Endothelial cell of umbilical vein (primary cell): Measurements from ENCODE around the gene LAMP5. TPM values are rescaled to one million over a fixed set of nuclear protein-coding genes. Genes with fewer than 3 reads are reported as not detected.

Experiments
- BruUV-seq: library from RNA; stranded (reverse); fragments of 400-500 nt; replicated peaks from 2 replicates; lab custom pipeline; 2021; lab: Mats Ljungman, UMichigan
- CTCF ChIA-PET: fragments of 300-600, 350-600 bp; sonication (Branson Sonifier 250); formaldehyde crosslinking; loops from one replicate; lab custom pipeline; 2021; ENCODE audit warnings: antibody characterized with exemption, inconsistent platforms; lab: Charles Lee
- POLR2A ChIA-PET: fragments of 300-600, 350-600 bp; sonication (Branson Sonifier 250); formaldehyde crosslinking; loops from one replicate; lab custom pipeline; 2021; ENCODE audit warnings: antibody characterized with exemption, inconsistent platforms; lab: Charles Lee
- DNase-seq: peaks from one replicate; pipeline ENCODE4 v3.0.0-alpha.2; 2011; ENCODE audit warnings: low read depth, low spot score
- FAIRE-seq: peaks from 2 replicates; lab custom pipeline; 2011; peaks lifted over from hg19 to GRCh38; lab: Jason Lieb, UNC
- H2AFZ ChIP-seq: 2 replicates; pipeline ENCODE4 v1.6.0; 2012; ENCODE audit warnings: low read depth, low read length, control low read depth, inconsistent platforms
- H3K27ac ChIP-seq: 2 replicates; pipeline ENCODE4 v1.5.1; 2011; ENCODE audit warnings: low read depth, mild to moderate bottlenecking, control low read depth, low read length, moderate library complexity; ENCODE audit not compliant: insufficient read depth
- H3K27me3 ChIP-seq, 2 experiments: 2 replicates each; pipeline versions ENCODE4 v1.6.0 to v1.6.1; 2011; ENCODE audit warnings: low read length in 2 of 2, mixed read lengths in 1 of 2; ENCODE audit not compliant: control insufficient read depth in 2 of 2, insufficient read depth in 2 of 2
- H3K36me3 ChIP-seq, 2 experiments: 2 replicates in 1 of 2; 3 replicates in 1 of 2; pipeline ENCODE4 v1.5.1; 2011; ENCODE audit warnings: low read length in 2 of 2, mild to moderate bottlenecking in 1 of 2, moderate library complexity in 1 of 2; ENCODE audit not compliant: control insufficient read depth in 2 of 2, insufficient read depth in 2 of 2; ENCODE audit errors: extremely low read depth in 1 of 2
- H3K4me1 ChIP-seq: 3 replicates; pipeline ENCODE4 v1.5.1; 2011; ENCODE audit warnings: mild to moderate bottlenecking, low read length; ENCODE audit not compliant: control insufficient read depth, insufficient read depth; ENCODE audit errors: extremely low read depth
- H3K4me2 ChIP-seq: 2 replicates; pipeline ENCODE4 v1.6.1; 2011; ENCODE audit warnings: low read length, control low read depth, mixed read lengths; ENCODE audit not compliant: insufficient read depth
- H3K4me3 ChIP-seq, 3 experiments: fragments of 200-600 bp in 1 of 3; sonication (generic), shearing (Covaris generic) in 1 of 3; replicated peaks in 1 of 3; 2 replicates each; pipeline ENCODE4 v1.5.1; 2011 to 2016; ENCODE audit warnings: control low read depth in 3 of 3, low read length in 3 of 3, mild to moderate bottlenecking in 2 of 3, inconsistent platforms in 1 of 3, low read depth in 1 of 3, moderate library complexity in 1 of 3; ENCODE audit not compliant: insufficient read depth in 1 of 3
- H3K79me2 ChIP-seq: 2 replicates; pipeline ENCODE4 v1.6.0; 2012; ENCODE audit warnings: low read length, inconsistent platforms; ENCODE audit not compliant: control insufficient read depth, insufficient read depth
- H3K9ac ChIP-seq: replicated peaks from 2 replicates; pipeline ENCODE3; 2011; ENCODE audit warnings: low read length, control low read depth; ENCODE audit not compliant: insufficient read depth; ENCODE audit errors: extremely low read depth
- H3K9me1 ChIP-seq: replicated peaks from 3 replicates; pipeline ENCODE4 v1.6.0; 2011; ENCODE audit warnings: mild to moderate bottlenecking, low read length; ENCODE audit not compliant: control insufficient read depth, insufficient read depth; ENCODE audit errors: extremely low read depth
- H3K9me3 ChIP-seq: replicated peaks from 2 replicates; pipeline ENCODE4 v1.5.1; 2012; ENCODE audit warnings: low read length, inconsistent platforms; ENCODE audit not compliant: control insufficient read depth, insufficient read depth
- H4K20me1 ChIP-seq: replicated peaks from 2 replicates; pipeline ENCODE3; 2011; ENCODE audit warnings: mild to moderate bottlenecking, low read length; ENCODE audit not compliant: control insufficient read depth, insufficient read depth; ENCODE audit errors: extremely low read depth
- GATA2 ChIP-seq: IDR thresholded peaks from 2 replicates; pipeline ENCODE4 v1.7.0; 2011; ENCODE audit warnings: low read depth, mild to moderate bottlenecking, moderate library complexity, mixed read lengths, low read length; ENCODE audit not compliant: insufficient read length, insufficient read depth
- MYC ChIP-seq: IDR thresholded peaks from one replicate; pipeline ENCODE4 v1.6.1; 2011; ENCODE audit warnings: mild to moderate bottlenecking, low read depth, low read length
- POLR2A ChIP-seq: IDR thresholded peaks from 2 replicates; pipeline ENCODE4 v1.6.1; 2012; ENCODE audit warnings: low read depth, mild to moderate bottlenecking, control low read depth, low read length
- POLR2AphosphoS5 ChIP-seq: IDR thresholded peaks from 2 replicates; pipeline ENCODE4 v1.6.1; 2012; ENCODE audit warnings: low read depth, mild to moderate bottlenecking, control low read depth, low read length, moderate library complexity; ENCODE audit not compliant: insufficient read depth
- dilution Hi-C: fragments of 300-500 bp; cut with MboI; formaldehyde crosslinking; loops from one replicate; pipeline ENCODE4 v1.15.0; 2019; ENCODE audit warnings: low sequenced_read_pairs; ENCODE audit not compliant: extremely low pct_ligation_motif_present
- intact Hi-C: fragments of 100-400 bp; cut with micrococcal nuclease; formaldehyde crosslinking; loops from one replicate; pipeline ENCODE4 v1.10.0; 2022
- polyA plus RNA-seq, 4 experiments: library from polyadenylated mRNA; depleted of rRNA in 3 of 4; stranded (reverse) in 3 of 4; unstranded in 1 of 4; fragments of >200 nt; gene quantifications; 2 replicates each; pipeline versions ENCODE4 v1.2.1 to v1.2.3, GENCODE V29; 2011 to 2012; ENCODE audit warnings: missing spikeins in 1 of 4
- total RNA-seq: library from RNA; stranded (reverse); gene quantifications from 2 replicates; pipeline ENCODE4 v1.2.3, GENCODE V29; 2021
- TF ChIP-seq, protein P1 (sequence below), 2 donors: IDR thresholded peaks; 1 replicate in 1 of 2; 2 replicates in 1 of 2; pipeline ENCODE4 v1.5.1; 2011; ENCODE audit warnings: low read length in 2 of 2, mild to moderate bottlenecking in 2 of 2, moderate library complexity in 2 of 2, control low read depth in 1 of 2, inconsistent platforms in 1 of 2, low read depth in 1 of 2; ENCODE audit not compliant: insufficient read depth in 1 of 2; ENCODE audit errors: extremely low read depth in 1 of 2

The LAMP5 gene
- total and polyA plus RNA-seq, 2 donors (not counting 3 experiments of a cell fraction or from before 2014, with no cell fraction given), result not detected

DNA sequence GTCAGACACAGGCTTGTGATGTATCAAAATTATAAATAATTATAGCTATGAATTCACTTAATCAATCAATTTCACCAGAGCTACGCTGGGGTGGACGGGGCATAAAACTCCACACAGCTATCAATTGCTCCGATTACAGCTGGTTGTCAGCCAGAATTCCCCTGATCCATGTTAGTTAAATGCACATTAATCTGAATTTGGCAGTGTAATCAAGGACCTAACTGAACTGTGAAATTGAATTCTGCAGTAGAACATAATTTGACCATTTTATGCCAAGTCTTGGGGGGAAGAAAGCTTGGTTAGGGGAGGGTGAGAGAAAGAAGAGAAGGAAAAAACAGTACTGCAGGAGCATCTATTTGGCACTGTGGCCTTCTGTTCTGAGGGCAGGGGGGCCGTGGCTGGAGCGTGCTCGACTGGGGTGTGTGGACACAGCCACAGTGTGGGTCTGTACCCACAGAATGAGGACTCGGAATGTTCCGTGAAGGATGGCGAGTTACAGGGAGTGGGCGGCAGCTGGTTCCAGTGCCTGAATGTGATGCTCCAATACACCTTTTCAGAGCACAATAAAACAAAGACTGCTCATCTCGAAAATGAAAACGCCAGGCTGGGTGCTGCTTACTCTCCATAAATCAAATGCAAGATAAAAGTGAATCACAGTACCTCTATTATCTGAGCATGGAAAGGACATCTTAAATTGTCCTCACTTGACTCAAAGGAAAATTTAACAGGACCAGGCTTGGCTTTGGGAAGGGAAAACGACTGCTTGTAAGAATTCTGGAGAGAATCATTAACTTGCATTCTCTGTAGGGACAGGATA, 59.2 kb downstream of the LAMP5 start:
- no TSS peak for BruUV-seq
- H3K9ac ChIP-seq, result no peak overlapping the region
- ChIA-PET POLR2A (no interaction called here), CTCF (no interaction called here)
- TF ChIP-seq GATA2, result no peak
- no peak for TF ChIP-seq POLR2A
- TF ChIP-seq, protein P1, sequence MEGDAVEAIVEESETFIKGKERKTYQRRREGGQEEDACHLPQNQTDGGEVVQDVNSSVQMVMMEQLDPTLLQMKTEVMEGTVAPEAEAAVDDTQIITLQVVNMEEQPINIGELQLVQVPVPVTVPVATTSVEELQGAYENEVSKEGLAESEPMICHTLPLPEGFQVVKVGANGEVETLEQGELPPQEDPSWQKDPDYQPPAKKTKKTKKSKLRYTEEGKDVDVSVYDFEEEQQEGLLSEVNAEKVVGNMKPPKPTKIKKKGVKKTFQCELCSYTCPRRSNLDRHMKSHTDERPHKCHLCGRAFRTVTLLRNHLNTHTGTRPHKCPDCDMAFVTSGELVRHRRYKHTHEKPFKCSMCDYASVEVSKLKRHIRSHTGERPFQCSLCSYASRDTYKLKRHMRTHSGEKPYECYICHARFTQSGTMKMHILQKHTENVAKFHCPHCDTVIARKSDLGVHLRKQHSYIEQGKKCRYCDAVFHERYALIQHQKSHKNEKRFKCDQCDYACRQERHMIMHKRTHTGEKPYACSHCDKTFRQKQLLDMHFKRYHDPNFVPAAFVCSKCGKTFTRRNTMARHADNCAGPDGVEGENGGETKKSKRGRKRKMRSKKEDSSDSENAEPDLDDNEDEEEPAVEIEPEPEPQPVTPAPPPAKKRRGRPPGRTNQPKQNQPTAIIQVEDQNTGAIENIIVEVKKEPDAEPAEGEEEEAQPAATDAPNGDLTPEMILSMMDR (IDR thresholded peaks at IDR 0.05; ENCODE audit: extremely low read depth in 1 of 2, insufficient read depth in 1 of 2, low read depth in 1 of 2, low read length in 2 of 2), result no peak
- TF ChIP-seq POLR2AphosphoS5, result no peak
- TF ChIP-seq MYC, result no peak
- no peak overlapping the region for H3K4me2 ChIP-seq
- H4K20me1 ChIP-seq, result no peaks in the 10 kb centered on the region
- no peak overlapping the region for H3K27ac ChIP-seq
- intact Hi-C loops, result loop anchor here (2.0 kb wide), 1 partner anchor 25 kb away; no protein-coding TSS in a partner anchor
- no peaks in the 10 kb centered on the region for H3K9me3 ChIP-seq
- no peak overlapping the region for H2AFZ ChIP-seq
- H3K4me3 ChIP-seq, result no peak overlapping the region
- FAIRE-seq, result no peak
- H3K4me1 ChIP-seq, result no peaks in the 10 kb centered on the region
- H3K27me3 ChIP-seq, result peaks cover 6 to 10% of the 10 kb centered on the region in 2 experiments
- no peaks in the 10 kb centered on the region for H3K79me2 ChIP-seq
- dilution Hi-C loops, result no loop called here
- no peaks in the 10 kb centered on the region for H3K36me3 ChIP-seq
- no peak for DNase-seq
- no peaks in the 10 kb centered on the region for H3K9me1 ChIP-seq
